MCF 10A (cell line): Measurements from ENCODE around the gene TNNI2. TPM values are rescaled to one million over a fixed set of nuclear protein-coding genes. Genes with fewer than 3 reads are reported as not detected.

Experiments
- BruUV-seq: library from RNA; stranded (reverse); fragments of 400-500 nt; replicated peaks from 2 replicates; lab custom pipeline; 2021; lab: Mats Ljungman, UMichigan
- CTCF ChIA-PET: fragments of 300-600 bp; sonication (Branson Sonifier 250); formaldehyde crosslinking; extraction: SDS; loops from one replicate; lab custom pipeline; 2021; ENCODE audit warnings: antibody characterized with exemption, inconsistent platforms; lab: Yijun Ruan, JAX
- POLR2A ChIA-PET: fragments of 300-600, 350-650 bp; sonication (Branson Sonifier 250); formaldehyde crosslinking; extraction: SDS; loops from one replicate; lab custom pipeline; 2020; ENCODE audit warnings: antibody characterized with exemption, inconsistent platforms; lab: Yijun Ruan, JAX
- DNase-seq: peaks from one replicate; pipeline ENCODE4 v3.0.0-alpha.2; 2018; ENCODE audit not compliant: unreplicated experiment
- H3K27ac Mint-ChIP-seq: one replicate; pipeline ENCODE4 v1.8.0; 2022; ENCODE audit warnings: mild to moderate bottlenecking, low read depth, mixed read lengths; ENCODE audit not compliant: unreplicated experiment
- H3K27me3 Mint-ChIP-seq: one replicate; pipeline ENCODE4 v1.8.0; 2022; ENCODE audit warnings: mixed read lengths; ENCODE audit not compliant: insufficient read depth, unreplicated experiment
- H3K36me3 Mint-ChIP-seq: one replicate; pipeline ENCODE4 v1.8.0; 2022; ENCODE audit warnings: mild to moderate bottlenecking, moderate library complexity, mixed read lengths; ENCODE audit not compliant: insufficient read depth, unreplicated experiment
- H3K4me1 Mint-ChIP-seq: one replicate; pipeline ENCODE4 v1.8.0; 2022; ENCODE audit warnings: mixed read lengths; ENCODE audit not compliant: insufficient read depth, unreplicated experiment
- H3K4me3 Mint-ChIP-seq: one replicate; pipeline ENCODE4 v1.8.0; 2022; ENCODE audit warnings: mild to moderate bottlenecking, moderate library complexity, mixed read lengths; ENCODE audit not compliant: unreplicated experiment
- H3K9me3 Mint-ChIP-seq: one replicate; pipeline ENCODE4 v1.8.0; 2022; ENCODE audit warnings: mixed read lengths; ENCODE audit not compliant: unreplicated experiment
- intact Hi-C: fragments of 100-400 bp; cut with micrococcal nuclease; formaldehyde crosslinking; loops from 2 replicates; pipeline ENCODE4 v1.14.1; 2022
- total RNA-seq: library from RNA; stranded (reverse); gene quantifications from 2 replicates; pipeline ENCODE4 v1.2.3, GENCODE V29; 2022
- TF ChIP-seq, protein P1 (sequence below): fragments of 200-600 bp; IDR thresholded peaks from one replicate; pipeline ENCODE4 v1.8.0; 2022; ENCODE audit warnings: antibody characterized with exemption, mild to moderate bottlenecking; ENCODE audit not compliant: unreplicated experiment

TNNI2 gene
- total RNA-seq, 1 experiment from 2014 or later, result 77.7 TPM

DNA sequence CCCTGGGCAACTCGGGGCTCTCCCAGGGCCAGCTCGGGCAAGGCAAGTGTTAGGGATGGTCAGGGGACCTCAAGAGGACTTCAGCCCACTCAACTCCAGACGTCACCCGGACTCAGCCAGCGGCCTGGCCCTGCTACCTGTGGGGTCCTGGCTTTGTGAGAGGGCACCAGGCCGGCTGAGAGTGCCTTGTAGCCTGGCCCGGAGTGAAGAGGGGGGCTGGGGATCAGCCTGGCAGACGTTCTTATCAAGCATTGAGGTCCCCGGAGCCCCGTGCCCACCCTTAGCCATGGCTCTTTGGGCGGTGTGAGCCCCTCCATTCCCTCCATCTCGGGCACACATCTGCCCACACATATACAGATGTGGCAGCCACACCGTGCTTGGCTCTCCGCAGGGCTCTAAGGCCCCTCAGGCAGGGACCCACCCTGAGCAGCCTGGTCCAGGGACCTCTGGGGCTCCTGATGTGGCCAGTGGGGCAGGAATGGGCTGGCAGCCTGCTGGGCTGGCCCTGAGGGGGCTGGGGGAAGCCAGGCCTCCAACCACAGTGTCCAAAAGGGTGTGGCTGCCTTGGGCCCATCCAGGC, 29.4 kb downstream of the TNNI2 start:
- H3K27me3 Mint-ChIP-seq, result no peaks in the 10 kb centered on the region
- CTCF ChIA-PET, result no interaction called here
- intact Hi-C loops, result no loop called here
- no peaks in the 10 kb centered on the region for H3K9me3 Mint-ChIP-seq
- no TSS peak for BruUV-seq
- H3K27ac Mint-ChIP-seq, result no peak overlapping the region
- TF ChIP-seq, protein P1, sequence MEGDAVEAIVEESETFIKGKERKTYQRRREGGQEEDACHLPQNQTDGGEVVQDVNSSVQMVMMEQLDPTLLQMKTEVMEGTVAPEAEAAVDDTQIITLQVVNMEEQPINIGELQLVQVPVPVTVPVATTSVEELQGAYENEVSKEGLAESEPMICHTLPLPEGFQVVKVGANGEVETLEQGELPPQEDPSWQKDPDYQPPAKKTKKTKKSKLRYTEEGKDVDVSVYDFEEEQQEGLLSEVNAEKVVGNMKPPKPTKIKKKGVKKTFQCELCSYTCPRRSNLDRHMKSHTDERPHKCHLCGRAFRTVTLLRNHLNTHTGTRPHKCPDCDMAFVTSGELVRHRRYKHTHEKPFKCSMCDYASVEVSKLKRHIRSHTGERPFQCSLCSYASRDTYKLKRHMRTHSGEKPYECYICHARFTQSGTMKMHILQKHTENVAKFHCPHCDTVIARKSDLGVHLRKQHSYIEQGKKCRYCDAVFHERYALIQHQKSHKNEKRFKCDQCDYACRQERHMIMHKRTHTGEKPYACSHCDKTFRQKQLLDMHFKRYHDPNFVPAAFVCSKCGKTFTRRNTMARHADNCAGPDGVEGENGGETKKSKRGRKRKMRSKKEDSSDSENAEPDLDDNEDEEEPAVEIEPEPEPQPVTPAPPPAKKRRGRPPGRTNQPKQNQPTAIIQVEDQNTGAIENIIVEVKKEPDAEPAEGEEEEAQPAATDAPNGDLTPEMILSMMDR, result no peak
- H3K4me3 Mint-ChIP-seq, result no peak overlapping the region
- DNase-seq, result no peak
- H3K4me1 Mint-ChIP-seq, result peaks cover 22% of the 10 kb centered on the region
- POLR2A ChIA-PET, result no interaction called here
- no peaks in the 10 kb centered on the region for H3K36me3 Mint-ChIP-seq

DNA sequence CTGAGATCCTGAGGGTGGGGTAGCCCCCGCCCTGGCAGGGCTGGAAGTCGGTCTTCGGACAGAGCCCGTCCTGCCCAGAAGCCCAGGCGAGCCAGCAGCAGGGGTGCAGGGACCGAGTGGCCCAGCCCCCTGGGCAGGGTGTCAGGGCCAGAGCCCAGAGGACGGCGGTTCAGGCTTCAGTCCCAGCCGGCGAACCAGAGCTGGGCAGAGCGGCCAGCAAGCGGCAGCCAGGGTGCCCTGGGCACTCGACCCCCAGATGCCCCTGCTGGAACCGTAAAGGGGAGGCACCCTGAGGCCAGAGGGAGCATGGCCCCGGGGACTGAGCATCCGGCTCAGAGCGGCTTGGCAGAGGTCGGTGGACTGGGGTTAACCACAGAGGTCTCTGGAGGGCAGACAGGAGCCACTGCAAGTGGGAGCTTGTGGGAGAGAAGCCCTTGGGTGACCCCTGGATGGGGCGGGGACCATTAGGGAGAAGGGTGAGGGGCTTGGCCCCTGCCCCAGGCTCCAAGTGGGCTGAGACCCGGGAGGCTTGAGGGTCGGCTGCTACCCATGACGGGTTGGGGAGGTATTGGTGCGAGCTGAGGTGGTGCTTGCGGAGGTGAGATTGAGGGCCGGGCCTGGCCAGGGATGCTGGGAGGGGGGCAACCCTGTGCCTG, 30.0 kb downstream of the TNNI2 start:
- Mint-ChIP-seq H3K9me3 (no peaks in the 10 kb centered on the region), H3K36me3 (no peaks in the 10 kb centered on the region), H3K4me3 (no peak overlapping the region), H3K4me1 (peaks cover 22% of the 10 kb centered on the region), H3K27me3 (no peaks in the 10 kb centered on the region), H3K27ac (no peak overlapping the region)
- no peak for DNase-seq
- no TSS peak for BruUV-seq
- ChIA-PET CTCF (interaction anchor here (0.7 kb wide), 1 partner anchor 63 kb away, joined by 3 read pairs; no protein-coding TSS in a partner anchor), POLR2A (no interaction called here)
- TF ChIP-seq, protein P1, result no peak
- intact Hi-C loops, result no loop called here

- CTCF ChIA-PET, result interaction anchor here (0.7 to 1.4 kb wide), 3 partner anchors 13 to 175 kb away, joined by 3 to 7 read pairs (median 3); no protein-coding TSS in a partner anchor
- BruUV-seq, result no TSS peak
- no peak for DNase-seq
- Mint-ChIP-seq H3K27ac (no peak overlapping the region), H3K9me3 (no peaks in the 10 kb centered on the region), H3K36me3 (no peaks in the 10 kb centered on the region), H3K4me1 (peaks cover 14% of the 10 kb centered on the region), H3K27me3 (no peaks in the 10 kb centered on the region), H3K4me3 (no peak overlapping the region)
- TF ChIP-seq, protein P1, result no peak
- intact Hi-C loops, result no loop called here
- POLR2A ChIA-PET, result no interaction called here
Observed at GRCh38 chr11:1869427-1870325, 30.9 kb downstream of the TNNI2 start.

- H3K36me3 Mint-ChIP-seq, result no peaks in the 10 kb centered on the region
- BruUV-seq, result no TSS peak
- ChIA-PET POLR2A (no interaction called here), CTCF (interaction anchor here (0.7 to 1.4 kb wide), 2 partner anchors 12 to 176 kb away, joined by 3 to 7 read pairs; no protein-coding TSS in a partner anchor)
- DNase-seq, result no peak
- H3K27ac Mint-ChIP-seq, result no peak overlapping the region
- TF ChIP-seq, protein P1, result no peak
- no peaks in the 10 kb centered on the region for H3K9me3 Mint-ChIP-seq
- H3K4me1 Mint-ChIP-seq, result peaks cover 13% of the 10 kb centered on the region
- H3K4me3 Mint-ChIP-seq, result no peak overlapping the region
- no peaks in the 10 kb centered on the region for H3K27me3 Mint-ChIP-seq
- intact Hi-C loops, result no loop called here
Observed at GRCh38 chr11:1870326-1870696, 31.5 kb downstream of the TNNI2 start.
